Measurements from ENCODE around the gene FES. TPM values are rescaled to one million over a fixed set of nuclear protein-coding genes. Genes with fewer than 3 reads are reported as not detected.
"Not testable (repeated sequence)": the region's sequence is repeated elsewhere in the genome, so short reads cannot be mapped to it uniquely, and the experiment has no call there.

The FES gene
- total RNA-seq, 1 experiment from 2014 or later, result 0.46 TPM

DNA sequence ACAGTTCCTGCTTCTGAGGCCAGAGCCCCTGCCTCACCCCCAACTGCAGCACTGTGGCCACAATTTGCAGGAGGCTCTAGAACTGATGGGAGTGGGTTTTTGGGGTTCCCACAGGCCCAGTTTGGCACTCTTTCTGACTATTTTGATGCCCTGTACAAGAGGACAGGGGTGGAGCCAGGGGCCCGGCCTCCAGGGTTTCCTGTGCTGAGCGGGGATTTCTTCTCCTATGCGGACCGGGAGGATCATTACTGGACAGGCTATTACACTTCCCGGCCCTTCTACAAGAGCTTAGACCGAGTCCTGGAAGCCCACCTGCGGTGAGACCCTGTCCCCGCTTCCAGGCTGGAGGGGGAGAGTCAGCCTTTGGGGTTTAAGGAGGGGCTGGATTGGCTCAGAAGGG is 25.7 kb downstream of the FES start:
- DNase-seq (ENCODE audit: low read depth), result no peak

DNA sequence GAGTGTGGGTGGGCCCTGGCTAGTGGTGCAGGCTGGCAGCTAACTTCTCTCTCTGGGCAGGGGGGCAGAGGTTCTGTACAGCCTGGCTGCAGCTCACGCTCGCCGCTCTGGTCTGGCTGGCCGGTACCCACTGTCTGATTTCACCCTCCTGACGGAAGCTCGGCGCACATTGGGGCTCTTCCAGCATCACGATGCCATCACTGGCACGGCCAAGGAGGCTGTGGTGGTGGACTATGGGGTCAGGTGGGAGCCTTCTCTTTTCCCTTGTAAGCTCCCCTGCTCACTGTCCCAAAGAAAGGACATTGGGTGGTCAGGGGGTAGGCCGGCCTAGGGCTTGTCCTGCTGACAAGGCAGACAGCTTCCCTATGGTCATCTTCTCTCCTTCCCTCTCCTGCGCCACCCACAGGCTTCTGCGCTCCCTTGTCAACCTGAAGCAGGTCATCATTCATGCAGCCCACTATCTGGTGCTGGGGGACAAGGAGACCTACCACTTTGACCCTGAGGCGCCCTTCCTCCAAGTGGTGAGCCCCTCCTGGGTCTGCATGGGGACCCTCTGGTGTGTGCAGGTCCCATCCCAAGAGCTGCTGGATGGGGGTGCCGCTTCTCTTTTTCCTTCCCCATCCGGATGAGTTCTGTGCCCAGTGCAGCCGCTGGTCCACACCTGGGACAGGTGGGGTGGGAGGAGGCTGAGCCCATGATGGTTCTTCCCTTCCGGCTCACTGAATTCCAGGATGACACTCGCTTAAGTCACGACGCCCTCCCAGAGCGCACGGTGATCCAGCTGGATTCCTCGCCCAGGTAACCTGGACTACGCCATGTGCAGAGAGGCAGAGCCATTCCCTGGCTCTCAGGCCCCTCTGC is 26.4 kb downstream of the FES start:
- DNase-seq (ENCODE audit: low read depth), result no peak

DNA sequence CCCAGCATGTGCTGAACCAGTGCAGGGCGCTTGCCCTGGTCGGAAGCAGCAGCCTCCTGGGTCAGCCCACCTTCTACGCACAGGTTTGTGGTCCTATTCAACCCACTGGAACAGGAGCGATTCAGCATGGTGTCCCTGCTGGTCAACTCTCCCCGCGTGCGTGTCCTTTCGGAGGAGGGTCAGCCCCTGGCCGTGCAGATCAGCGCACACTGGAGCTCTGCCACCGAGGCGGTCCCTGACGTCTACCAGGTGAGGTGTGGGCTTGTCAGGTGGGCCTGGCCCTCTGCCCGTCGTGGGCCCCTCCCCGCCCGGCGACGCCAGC is 27.0 kb downstream of the FES start:
- no peak for DNase-seq (ENCODE audit: low read depth)

DNA sequence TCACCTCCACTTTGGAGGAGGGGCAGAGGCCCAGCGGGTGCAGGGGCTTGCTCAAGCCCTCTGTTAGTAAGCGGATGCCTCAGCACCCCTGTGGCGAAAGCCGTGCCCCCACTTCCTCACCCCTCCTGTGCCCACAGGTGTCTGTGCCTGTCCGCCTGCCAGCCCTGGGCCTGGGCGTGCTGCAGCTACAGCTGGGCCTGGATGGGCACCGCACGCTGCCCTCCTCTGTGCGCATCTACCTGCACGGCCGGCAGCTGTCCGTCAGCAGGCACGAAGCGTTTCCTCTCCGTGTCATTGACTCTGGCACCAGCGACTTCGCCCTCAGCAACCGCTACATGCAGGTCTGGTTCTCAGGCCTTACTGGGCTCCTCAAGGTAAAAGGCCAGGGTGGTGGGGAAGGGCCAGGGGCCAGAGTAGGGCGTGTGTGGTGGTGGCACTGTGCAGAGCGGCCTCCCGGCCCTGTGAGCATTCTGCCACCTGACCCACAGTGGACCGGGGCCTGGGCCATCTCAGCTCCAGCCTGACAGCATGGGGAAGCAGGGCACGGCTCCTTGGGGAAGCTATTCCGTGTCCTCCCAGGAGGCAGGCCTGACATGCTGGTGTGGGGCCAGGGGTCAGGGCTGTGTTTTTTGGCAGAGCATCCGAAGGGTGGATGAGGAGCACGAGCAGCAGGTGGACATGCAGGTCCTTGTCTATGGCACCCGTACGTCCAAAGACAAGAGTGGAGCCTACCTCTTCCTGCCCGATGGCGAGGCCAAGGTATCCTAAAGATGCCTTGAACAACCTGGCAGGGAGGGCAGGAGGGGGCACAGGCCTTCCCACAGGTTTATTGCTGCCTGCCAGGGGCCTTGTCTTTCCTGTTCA is 27.8 kb downstream of the FES start:
- no peak for DNase-seq (ENCODE audit: low read depth)

DNA sequence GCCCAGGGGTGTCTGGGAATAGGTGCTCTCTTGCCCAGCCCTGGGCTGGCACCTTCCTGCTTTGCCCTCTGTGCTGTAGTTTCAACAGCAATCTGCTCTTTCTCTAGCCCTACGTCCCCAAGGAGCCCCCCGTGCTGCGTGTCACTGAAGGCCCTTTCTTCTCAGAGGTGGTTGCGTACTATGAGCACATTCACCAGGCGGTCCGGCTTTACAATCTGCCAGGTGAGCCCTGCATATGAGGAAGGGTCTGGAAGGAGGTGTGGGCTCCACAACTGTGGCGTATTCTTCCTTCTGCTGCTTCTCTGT is 28.4 kb downstream of the FES start:
- DNase-seq (ENCODE audit: low read depth), result no peak

DNA sequence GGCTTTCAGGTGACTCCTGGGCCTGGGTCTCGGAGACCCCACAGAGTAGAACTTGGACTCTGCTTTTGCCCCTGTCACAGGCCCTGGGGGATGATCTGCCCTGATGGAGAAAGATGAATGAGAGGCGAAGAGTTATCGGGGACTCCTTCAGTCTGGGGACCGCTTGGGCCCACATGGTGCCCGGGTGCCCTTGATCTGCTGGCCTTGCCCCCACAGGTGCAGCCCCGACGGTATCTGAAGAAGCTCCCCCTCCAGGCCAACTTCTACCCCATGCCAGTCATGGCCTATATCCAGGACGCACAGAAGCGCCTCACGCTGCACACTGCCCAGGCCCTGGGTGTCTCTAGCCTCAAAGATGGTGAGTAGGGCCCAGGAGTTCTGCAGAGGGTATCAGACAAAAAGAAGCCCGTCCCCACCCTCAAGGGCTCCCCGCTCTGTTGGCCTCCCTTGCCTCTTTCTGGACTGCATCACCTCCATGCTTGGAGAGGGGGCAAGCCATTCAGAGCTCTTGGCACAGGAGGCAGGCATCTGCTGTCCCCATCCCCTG is 29.2 kb downstream of the FES start:
- no peak for DNase-seq (ENCODE audit: low read depth)

DNA sequence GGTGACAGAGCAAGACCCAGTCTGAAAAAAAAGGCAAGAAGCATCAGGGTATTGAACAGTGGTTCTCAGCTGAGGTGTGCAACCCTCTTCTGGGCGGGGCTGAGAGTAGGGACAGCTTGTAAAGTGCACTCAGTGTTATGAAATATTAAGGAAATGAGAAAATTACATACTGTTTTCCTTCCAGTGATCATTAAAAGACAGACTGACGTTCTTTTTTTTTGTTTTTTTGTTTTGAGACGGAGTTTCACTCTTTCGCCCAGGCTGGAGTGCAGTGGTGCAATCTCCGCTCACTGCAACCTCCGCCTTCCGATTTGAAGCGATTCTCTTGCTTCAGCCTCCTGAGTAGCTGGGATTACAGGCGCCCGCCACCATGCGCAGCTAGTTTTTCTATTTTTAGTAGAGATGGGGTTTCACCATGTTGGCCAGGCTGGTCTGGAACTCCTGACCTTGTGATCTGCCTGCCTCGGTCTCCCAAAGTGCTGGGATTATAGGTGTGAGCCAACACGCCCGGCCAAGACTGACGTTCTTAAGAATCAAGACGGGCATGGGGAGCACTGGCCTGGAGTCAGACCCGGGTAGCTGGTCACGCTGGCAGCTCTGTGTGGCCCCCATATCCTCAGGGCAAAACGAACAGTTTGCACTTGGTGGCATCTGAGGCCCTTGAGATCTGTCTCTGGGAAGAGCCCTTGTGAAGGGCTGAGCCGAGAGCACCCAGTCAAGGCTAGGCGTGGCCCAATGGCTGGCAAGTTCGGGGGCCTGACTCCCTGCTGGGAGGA is 30.2 kb downstream of the FES start:
- DNase-seq (ENCODE audit: low read depth), result no peak

DNA sequence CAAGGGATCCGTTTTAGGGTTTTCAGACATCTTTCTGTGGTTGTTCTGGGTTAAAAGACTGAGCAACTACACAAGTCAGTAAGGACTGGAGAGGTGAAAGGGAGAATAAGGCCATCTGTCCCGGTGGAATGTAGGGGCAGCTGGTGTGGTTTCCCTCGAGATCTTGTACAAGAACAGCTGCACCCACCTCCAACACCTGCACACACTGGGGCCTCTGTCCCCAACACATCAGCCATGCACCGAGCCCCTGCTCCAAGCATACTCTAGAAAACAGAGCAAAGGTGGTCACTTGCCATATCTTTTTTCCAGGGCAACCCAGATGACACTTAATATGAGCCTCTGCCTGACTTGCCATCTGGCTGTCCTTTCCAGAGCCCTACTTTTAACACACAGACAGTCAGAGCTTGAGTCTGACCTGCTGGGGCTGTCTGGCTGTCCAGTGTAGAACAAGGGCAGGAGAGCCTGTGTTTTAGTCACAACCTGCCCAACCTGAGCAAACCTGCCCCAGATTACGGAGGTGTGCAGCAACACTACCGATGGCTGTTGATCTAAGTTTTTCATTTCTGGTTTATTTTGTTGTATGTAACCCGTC is 31.0 kb downstream of the FES start:
- DNase-seq (ENCODE audit: low read depth), result no peak

DNA sequence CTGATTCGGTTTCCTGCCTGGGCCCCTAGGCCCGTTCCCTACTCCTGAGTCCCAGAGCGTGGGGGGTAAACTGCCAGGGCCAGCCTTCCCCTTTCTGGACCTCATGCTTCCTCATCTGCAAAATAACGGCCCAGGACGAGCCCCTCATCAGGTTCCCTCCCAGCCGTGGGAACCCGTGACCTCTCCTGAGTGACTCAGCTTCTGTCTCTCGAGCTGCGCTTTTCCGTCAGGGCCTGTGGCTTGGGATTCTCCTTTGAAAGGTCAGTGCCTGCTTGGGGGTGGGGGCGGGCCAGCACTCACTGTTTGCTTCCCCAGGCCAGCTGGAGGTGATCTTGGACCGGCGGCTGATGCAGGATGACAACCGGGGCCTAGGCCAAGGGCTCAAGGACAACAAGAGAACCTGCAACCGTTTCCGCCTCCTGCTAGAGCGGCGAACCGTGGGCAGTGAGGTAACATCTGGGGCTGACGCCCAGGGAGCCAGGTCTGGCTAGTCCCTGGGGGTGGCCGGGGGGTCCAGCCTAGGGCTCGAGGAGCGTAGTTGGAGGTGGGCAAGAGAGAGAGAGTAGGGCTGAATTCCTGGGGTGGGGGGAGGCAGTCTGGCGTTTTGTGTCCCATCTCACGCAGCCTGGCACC is 31.6 kb downstream of the FES start:
- DNase-seq (ENCODE audit: low read depth), result no peak

DNA sequence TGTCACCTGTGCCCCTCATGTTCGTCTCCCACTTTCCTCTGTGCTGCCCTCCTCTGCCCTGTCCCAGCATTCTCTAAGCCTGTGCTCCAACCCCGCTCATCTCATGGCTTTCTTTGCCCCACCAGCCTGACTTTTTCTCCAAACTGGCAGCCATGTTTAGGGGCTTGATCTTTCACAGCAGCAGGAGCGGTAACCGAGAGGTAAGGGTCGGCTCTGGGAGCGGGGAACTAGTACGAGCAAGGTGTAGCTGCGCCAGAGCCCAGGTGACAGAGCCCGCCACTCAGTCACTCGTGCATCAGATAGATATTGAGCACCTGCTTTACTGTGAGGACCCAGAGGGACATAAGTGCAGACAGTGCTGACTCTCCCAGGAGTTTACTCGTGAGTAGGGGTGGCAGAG is 32.2 kb downstream of the FES start:
- DNase-seq (ENCODE audit: low read depth), result no peak

DNA sequence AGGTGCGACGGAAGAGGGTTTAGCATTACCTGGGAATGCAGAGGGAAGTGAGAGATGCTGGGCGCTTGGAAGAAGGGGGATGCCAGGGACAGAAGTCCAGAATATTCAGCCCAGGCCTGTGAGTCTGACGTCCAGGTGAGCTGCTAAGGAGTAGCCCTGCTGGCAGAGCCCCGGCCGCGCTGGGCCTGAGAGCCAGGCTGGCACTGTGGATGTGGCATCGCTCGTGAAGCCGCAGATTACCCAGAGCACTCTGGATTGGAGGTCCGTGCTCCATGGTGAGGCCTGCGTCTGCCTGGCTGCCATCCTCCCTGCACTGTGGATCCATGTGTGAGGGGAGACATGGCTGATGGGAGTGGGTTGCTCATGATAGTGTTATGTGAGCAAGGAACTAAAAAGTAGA is 33.3 kb downstream of the FES start:
- no peak for DNase-seq (ENCODE audit: low read depth)

DNA sequence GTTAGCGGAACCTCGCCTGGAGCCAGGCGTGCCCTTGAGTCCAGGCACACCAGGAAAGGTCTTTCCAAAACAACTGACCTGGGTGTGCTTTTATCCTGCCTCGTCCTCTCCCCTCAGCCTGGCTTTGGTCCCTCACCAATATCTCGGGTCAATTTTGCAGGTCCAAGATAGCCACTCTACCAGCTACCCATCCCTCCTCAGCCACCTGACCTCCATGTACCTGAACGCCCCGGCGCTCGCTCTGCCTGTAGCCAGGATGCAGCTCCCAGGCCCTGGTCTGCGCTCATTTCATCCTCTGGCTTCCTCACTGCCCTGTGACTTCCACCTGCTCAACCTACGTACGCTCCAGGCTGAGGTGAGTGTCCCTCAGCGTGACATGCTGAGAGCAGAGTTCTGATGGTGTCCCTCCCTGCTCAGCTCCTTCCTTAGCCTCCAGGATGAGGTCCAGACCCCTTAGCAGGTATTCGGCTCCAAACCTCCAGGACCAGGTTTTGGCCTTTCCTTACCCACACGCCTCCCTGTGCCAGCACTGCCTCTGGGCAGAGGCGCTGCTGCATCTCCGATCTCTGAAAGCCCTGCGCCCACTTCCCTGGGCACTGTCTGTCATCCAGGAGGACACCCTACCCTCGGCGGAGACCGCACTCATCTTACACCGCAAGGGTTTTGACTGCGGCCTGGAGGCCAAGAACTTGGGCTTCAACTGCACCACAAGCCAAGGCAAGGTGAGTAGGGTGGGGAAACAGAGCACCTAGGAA is 33.9 kb downstream of the FES start:
- DNase-seq (ENCODE audit: low read depth), result no peak

DNA sequence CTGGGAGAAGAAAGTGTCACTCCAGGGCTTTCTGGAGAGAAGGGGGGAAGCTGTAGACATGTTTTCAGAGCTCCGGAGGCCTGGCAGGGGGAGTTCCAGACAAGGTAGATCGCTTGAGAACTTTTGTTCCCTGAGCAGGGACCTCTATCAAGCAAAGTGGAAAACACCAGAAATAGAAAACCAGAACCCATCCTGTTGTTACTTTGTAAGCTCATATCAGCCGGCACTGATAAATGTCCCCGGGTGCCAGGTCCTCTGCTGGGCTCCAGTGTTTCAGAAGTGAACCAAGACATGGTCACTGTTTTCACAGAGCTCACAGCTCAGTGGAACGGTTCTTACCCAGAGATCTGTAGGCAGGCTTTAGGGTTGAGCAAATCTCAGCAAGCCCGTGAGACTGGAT is 34.5 kb downstream of the FES start:
- DNase-seq (ENCODE audit: low read depth), result no peak

DNA sequence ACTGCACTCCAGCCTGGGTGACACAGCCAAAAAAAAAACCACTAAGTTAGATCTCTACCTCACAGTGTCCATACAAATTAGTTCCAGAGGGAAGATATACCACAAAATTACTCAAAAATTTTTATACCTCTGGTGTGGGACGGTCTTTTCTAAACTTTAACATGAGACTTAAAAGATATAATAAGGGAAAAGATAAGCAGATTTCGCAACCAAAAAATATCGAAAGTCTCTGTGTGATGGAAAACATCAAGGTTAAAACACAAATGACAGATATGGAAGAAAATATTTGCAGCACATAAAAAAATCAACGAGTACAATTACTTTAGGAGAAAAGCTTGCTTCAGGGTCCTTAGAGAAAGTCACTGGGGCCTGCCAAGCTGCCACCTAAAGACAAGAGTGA is 37.6 kb downstream of the FES start:
- no peak for DNase-seq (ENCODE audit: low read depth)

DNA sequence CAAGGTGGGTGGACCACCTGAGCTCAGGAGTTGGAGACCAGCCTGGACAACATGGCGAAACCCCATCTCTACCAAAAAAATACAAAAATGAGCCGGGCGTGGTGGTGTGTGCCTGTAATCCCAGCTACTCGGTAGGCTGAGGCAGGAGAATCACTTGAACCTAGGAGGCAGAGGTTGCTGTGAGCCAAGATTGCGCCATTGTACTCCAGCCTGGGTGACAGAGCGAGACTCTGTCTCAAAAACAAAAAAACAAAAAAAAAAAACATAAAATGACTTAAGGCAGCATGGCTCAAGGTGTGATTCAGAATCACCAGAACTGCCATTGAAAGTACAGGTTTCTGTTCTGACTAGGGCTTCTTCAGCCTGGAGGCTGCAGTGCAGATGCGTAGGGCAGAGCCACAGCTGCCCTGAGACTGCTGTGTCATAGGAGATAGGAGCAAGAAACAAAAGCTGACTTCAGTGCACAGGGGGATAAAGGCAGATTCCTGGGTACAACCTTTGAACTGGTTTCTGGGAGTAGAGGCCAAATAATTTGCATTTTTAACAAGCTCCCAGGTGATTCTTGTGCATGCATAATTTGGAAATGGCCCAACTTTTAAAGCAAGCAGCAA is 38.5 kb downstream of the FES start:
- DNase-seq (ENCODE audit: low read depth), result not testable (repeated sequence)

DNA sequence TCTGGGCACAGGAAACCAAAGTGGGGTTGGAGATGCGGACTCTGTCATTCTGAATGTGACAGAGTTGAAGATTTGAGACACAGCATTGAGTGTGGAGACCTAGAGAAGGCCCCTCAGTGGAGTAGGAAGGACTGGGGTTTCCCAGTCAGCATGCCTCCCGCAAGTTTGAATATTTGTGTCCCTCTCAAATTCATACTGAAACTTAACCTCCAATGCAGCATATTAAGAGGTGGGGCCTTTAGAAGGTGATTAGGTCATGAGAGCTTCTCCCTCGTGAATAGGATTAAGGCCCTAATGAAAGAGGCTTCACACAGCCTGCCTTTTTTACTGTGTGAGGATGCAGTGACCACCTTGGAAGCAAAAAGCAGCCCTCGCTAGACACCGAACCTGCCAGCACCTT is 40.1 kb downstream of the FES start:
- DNase-seq (ENCODE audit: low read depth), result no peak

DNA sequence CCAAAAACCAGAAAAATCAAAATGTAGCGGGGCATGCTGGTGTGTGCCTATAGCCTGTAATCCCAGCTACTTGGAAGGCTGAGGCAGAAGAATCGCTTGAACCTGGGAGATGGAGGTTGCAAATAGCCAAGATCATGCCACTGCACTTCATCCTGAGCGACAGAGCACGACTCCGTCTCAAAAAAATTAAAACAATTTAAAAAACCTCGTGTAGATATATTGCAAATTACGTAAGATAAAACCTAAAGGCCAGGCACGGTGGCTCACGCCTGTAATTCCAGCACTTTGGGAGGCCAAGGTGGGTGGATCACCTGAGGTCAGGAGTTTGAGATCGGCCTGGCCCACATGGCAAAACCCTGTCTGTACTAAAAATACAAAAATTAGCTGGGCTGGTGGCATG is 42.5 kb downstream of the FES start:
- not testable (repeated sequence) for DNase-seq (ENCODE audit: low read depth)

DNA sequence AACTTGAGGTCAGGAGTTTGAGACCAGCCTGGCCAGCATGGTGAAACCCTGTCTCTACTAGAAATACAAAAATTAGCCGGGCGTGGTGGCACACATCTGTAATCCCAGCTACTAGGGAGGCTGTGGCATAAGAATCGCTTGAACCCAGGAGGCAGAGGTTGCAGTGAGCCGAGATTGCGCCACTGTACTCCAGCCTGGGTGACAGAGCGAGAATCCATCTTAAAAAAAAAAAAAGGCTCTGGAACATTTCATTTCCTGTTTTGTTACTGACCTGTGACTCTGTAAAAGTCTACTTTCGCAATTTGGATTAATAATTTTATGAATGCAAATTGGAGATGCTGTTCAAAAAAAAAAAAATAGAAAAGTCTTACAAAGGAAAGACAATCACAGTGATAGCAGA is 43.8 kb downstream of the FES start:
- not testable (repeated sequence) for DNase-seq (ENCODE audit: low read depth)

DNA sequence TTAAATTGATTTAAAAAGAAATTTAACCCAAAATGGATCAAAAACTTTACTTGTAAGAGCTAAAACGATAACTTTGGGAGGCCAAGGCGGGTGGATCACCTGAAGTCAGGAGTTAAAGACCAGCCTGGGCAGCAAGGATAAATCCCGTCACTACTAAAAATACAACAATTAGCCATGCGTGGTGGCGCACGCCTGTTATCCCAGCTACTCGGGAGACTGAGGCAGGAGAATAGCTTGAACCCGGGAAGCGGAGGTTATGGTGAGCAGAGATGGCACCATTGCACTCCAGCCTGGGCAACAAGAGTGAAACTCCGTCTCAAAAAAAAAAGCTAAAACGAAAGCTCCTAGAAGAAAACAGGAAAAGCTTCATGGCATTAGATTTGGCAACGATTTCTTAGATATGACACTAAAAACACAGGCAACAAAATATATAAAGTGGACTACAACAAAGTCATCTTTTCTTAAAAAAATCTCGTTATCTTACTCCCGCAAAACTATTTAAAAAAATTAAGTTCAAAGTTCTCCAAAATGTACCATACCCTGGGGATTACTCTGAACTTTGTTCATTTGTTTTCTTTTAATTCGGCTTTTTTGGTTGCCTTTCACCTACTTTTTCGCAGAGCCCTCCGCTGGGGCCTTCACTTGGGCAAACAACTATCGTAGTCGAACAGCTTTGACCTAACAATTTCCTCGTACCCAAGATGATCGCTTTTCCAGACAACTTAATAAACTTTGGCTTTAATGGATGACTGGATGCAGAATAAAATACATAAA is 45.1 kb downstream of the FES start:
- no peak for DNase-seq (ENCODE audit: low read depth)

Measured in Daoy (cell line).